NT2/D1 (cell line): ENCODE data around the gene ZSWIM6.

Experiments used
- DNase-seq: peaks from one replicate; pipeline ENCODE4 v3.0.0-alpha.2; 2011; ENCODE audit warnings: low read depth, low spot score
- H3K27me3 ChIP-seq: 2 replicates; pipeline ENCODE4 v1.6.0; 2011; ENCODE audit warnings: mild to moderate bottlenecking; ENCODE audit not compliant: insufficient read length, insufficient read depth
- H3K36me3 ChIP-seq: 2 replicates; pipeline ENCODE4 v1.6.1; 2011; ENCODE audit warnings: mild to moderate bottlenecking, low read length, mixed read lengths; ENCODE audit not compliant: insufficient read depth, insufficient read length
- H3K4me1 ChIP-seq: 2 replicates; pipeline ENCODE4 v1.5.1; 2011; ENCODE audit not compliant: insufficient read depth, insufficient read length
- H3K4me3 ChIP-seq: 2 replicates; pipeline ENCODE4 v1.5.1; 2011; ENCODE audit warnings: low read depth; ENCODE audit not compliant: insufficient read length
- H3K9ac ChIP-seq: 2 replicates; pipeline ENCODE4 v1.6.0; 2011; ENCODE audit warnings: low read depth; ENCODE audit not compliant: insufficient read length
- H3K9me3 ChIP-seq: 2 replicates; pipeline ENCODE4 v1.5.1; 2011; ENCODE audit warnings: mild to moderate bottlenecking, low read length; ENCODE audit not compliant: insufficient read depth
- SUZ12 ChIP-seq: IDR thresholded peaks from 2 replicates; pipeline ENCODE4 v1.6.1; 2011; ENCODE audit not compliant: insufficient read length, insufficient read depth; ENCODE audit errors: extremely low read depth
- YY1 ChIP-seq: IDR thresholded peaks from 2 replicates; pipeline ENCODE4 v1.6.1; 2011; ENCODE audit not compliant: insufficient read length, insufficient read depth
- ZNF274 ChIP-seq: IDR thresholded peaks from 2 replicates; pipeline ENCODE4 v1.6.1; 2011; ENCODE audit warnings: mild to moderate bottlenecking, low read depth, low read length

The ZSWIM6 gene

DNA sequence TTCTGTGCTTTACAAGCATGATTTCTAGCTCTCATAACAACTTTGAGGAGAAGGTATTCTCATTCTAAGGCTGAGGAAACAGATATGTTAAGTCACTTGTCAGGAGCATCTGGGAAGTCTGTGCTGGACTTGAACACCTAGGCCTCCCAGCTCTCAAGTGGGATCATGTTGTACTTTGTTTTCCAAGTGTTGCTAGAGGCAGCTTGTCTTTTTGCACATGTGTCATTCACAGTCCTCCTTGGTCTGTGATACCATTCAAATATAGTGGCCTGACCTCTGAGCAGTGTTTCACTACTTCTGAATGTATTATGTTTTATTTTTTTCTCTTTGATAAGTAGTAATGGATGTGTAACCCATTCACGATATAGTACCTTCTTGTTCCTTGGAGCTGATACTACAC lies 21.2 kb downstream of the ZSWIM6 start:
- no peak for TF ChIP-seq YY1
- no peak for TF ChIP-seq ZNF274
- TF ChIP-seq SUZ12, result no peak

DNA sequence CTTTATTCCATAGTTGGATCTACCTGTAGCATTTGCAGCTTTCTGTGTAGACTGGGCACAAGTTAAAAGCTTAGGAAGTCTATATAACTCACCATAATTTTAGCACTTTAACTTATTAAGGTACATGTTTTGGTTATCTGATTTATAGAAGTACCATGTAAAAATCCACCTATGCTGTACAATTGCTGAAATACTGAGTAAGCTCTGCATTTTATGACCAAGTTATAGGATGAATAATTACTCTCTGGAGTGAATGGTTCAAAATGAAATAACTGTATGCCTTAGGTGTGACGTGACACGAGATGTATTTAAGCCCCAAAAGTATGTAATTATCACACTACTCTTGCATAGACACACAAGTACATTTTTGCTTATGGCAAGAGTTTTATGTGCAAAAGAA lies 22.1 kb downstream of the ZSWIM6 start:
- no peak for TF ChIP-seq SUZ12
- TF ChIP-seq ZNF274, result no peak
- no peak for TF ChIP-seq YY1
- H3K9me3 ChIP-seq, result peaks cover 14% of the 10 kb centered on the region
- no peaks in the 10 kb centered on the region for H3K27me3 ChIP-seq
- H3K9ac ChIP-seq, result no peak overlapping the region
- H3K4me3 ChIP-seq, result no peak overlapping the region
- H3K36me3 ChIP-seq, result no peaks in the 10 kb centered on the region
- H3K4me1 ChIP-seq, result no peaks in the 10 kb centered on the region
- DNase-seq, result no peak

More for the DNA sequence above, 21.2 kb downstream of the ZSWIM6 start:
- Histone ChIP-seq H3K4me1 (no peaks in the 10 kb centered on the region), H3K36me3 (no peaks in the 10 kb centered on the region), H3K27me3 (no peaks in the 10 kb centered on the region), H3K4me3 (no peak overlapping the region), H3K9me3 (peaks cover 14% of the 10 kb centered on the region), H3K9ac (no peak overlapping the region)
- DNase-seq, result no peak

GRCh38 chr5:61357745-61358144 lies 25.7 kb downstream of the ZSWIM6 start:
- TF ChIP-seq ZNF274 (no peak), YY1 (no peak), SUZ12 (no peak)
- DNase-seq, result no peak
- H3K36me3 ChIP-seq, result no peaks in the 10 kb centered on the region

DNA sequence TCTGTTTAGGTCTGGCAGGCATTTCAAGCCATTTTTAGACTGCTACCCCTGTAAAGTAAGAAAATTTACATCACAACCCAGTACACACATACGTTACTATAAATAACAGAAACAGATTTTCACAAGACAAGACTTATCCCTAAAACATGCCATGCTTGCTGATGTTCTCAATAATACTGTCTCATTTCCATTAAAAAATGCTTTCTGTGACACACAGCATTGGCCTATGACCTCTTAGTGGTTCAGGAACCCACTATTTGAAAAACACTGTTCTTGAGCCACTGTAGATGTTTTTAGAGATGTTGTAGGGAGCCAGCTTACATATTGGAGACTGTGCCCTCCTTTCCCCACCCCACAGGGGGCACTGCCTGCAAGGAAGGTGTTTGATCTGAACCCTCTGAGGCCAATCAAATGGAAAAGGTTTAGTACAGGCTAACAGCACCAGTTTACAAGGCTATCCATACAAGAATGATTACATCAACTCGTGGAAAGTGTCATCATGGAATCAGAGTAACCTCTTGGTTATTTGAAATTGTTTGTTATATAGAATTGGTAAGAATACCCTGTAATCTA lies 30.8 kb downstream of the ZSWIM6 start:
- no peak for DNase-seq
- Histone ChIP-seq H3K9ac (no peak overlapping the region), H3K4me1 (no peaks in the 10 kb centered on the region), H3K4me3 (no peak overlapping the region), H3K27me3 (no peaks in the 10 kb centered on the region), H3K9me3 (peaks cover 2% of the 10 kb centered on the region; the same call in 1 of the 2 replicates), H3K36me3 (no peaks in the 10 kb centered on the region)
- no peak for TF ChIP-seq SUZ12
- TF ChIP-seq ZNF274, result no peak
- TF ChIP-seq YY1, result no peak

More at GRCh38 chr5:61357745-61358144, 25.7 kb downstream of the ZSWIM6 start:
- no peak overlapping the region for H3K4me3 ChIP-seq
- peaks cover 14% of the 10 kb centered on the region for H3K9me3 ChIP-seq
- H3K4me1 ChIP-seq, result no peaks in the 10 kb centered on the region
- no peaks in the 10 kb centered on the region for H3K27me3 ChIP-seq
- H3K9ac ChIP-seq, result no peak overlapping the region

GRCh38 chr5:61363401-61364114 lies 31.5 kb downstream of the ZSWIM6 start:
- Histone ChIP-seq H3K4me1 (no peaks in the 10 kb centered on the region), H3K27me3 (no peaks in the 10 kb centered on the region), H3K9me3 (no peaks in the 10 kb centered on the region), H3K36me3 (no peaks in the 10 kb centered on the region), H3K4me3 (no peak overlapping the region), H3K9ac (no peak overlapping the region)
- no peak for DNase-seq
- no peak for TF ChIP-seq SUZ12
- no peak for TF ChIP-seq ZNF274
- TF ChIP-seq YY1, result no peak

DNA sequence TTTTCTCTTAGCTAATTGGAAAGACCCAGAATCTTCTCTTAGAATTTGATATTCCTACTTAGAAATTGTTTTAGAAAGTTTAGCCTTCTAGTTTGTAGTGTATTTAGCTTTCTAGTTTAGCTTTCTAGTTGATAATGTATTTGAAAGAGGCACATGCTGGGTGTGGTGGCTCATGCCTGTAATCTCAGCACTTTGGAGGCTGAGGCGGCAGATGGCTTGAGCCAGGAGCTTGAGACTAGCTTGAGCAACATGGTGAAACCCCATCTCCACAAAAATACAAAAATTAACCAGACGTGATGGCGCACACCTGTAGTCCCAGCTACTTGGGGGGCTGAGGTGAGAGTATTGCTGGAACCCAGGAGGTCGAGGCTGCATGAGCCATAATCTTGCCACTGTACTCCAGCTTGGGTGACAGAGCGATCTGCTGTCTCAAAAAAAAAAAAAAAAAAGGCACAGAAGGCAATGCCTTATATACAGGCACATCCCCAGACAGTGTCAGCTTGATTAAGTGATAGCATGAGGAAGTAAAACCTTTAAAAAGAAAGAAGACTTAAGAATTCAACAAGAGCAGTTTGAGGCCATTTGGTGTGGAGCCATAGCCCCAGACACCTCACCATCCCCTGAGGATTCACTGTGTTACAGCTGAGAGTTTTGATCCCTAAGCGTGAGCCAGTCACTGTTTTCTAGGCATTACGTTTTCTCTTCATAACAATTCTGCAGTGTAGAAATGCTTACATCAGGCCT lies 34.6 kb downstream of the ZSWIM6 start:
- Histone ChIP-seq H3K9ac (no peak overlapping the region), H3K27me3 (no peaks in the 10 kb centered on the region), H3K9me3 (no peaks in the 10 kb centered on the region), H3K4me1 (no peaks in the 10 kb centered on the region), H3K4me3 (no peak overlapping the region), H3K36me3 (no peaks in the 10 kb centered on the region)
- TF ChIP-seq YY1 (no peak), SUZ12 (no peak)
- no peak for DNase-seq

GRCh38 chr5:61370506-61370905 lies 38.4 kb downstream of the ZSWIM6 start:
- TF ChIP-seq SUZ12, result no peak

More at GRCh38 chr5:61370506-61370905, 38.4 kb downstream of the ZSWIM6 start:
- H3K36me3 ChIP-seq, result no peaks in the 10 kb centered on the region
- no peak for DNase-seq
- H3K27me3 ChIP-seq, result no peaks in the 10 kb centered on the region
- no peaks in the 10 kb centered on the region for H3K4me1 ChIP-seq
- no peak overlapping the region for H3K9ac ChIP-seq
- no peaks in the 10 kb centered on the region for H3K9me3 ChIP-seq
- H3K4me3 ChIP-seq, result no peak overlapping the region
